Measurements from ENCODE around the gene ZC3HAV1. TPM values are rescaled to one million over a fixed set of nuclear protein-coding genes. Genes with fewer than 3 reads are reported as not detected.

ZC3HAV1 gene
- total and polyA plus RNA-seq, 10 of the 15 experiments (the other 5 are each of a cell fraction or from before 2014, with no cell fraction given), result 18.5 to 55.3 (median 44.7) TPM

- DNase-seq (ENCODE audit: low read depth, low spot score), result no peak
- intact Hi-C loops (cut with micrococcal nuclease; ENCODE audit: unreplicated experiment), result no loop called here
- peaks cover 16% of the 10 kb centered on the region for H3K4me1 ChIP-seq (ENCODE audit: control insufficient read depth, insufficient read depth, low read length)
- WGBS (ENCODE audit: insufficient coverage, insufficient replicate concordance, low lambda C conversion rate, missing lambda C conversion rate), result 52% methylated on average over 8 of the region's 8 CpGs
- H3K4me2 ChIP-seq (ENCODE audit: control insufficient read depth, insufficient read depth), result no peak overlapping the region
- H3K4me3 ChIP-seq, result no peak overlapping the region
- ChIA-PET CTCF (interaction anchor here (0.6 to 1.1 kb wide), 2 partner anchors 24 to 1034 kb away, joined by 3 to 4 read pairs; no protein-coding TSS in a partner anchor), SMC1A (ENCODE audit: uncharacterized antibody, unreplicated experiment) (no interaction called here), RAD21 (ENCODE audit: unreplicated experiment) (no interaction called here), POLR2A (no interaction called here)
- H3K9me3 ChIP-seq (replicated peaks; ENCODE audit: control insufficient read depth, insufficient read depth, low read length), result no peaks in the 10 kb centered on the region
- in situ Hi-C loops (cut with MboI), result no loop called here
- H3K27ac ChIP-seq (ENCODE audit: control insufficient read depth, insufficient read depth), result no peak overlapping the region
- BruUV-seq (replicated peaks), result no TSS peak
- no peaks in the 10 kb centered on the region for H3K27me3 ChIP-seq (replicated peaks in 1 of 2; ENCODE audit: control insufficient read depth in 2 of 2, insufficient read depth in 2 of 2, low read length in 1 of 2)
- no peaks in the 10 kb centered on the region for H4K20me1 ChIP-seq (ENCODE audit: control insufficient read depth, insufficient read depth)
- H2AFZ ChIP-seq (ENCODE audit: control insufficient read depth, low read depth, low read length), result no peak overlapping the region
- no peak for FAIRE-seq
- H3K79me2 ChIP-seq (ENCODE audit: control insufficient read depth, insufficient read depth, low read length), result peaks cover 77% of the 10 kb centered on the region
- no peak overlapping the region for H3K9ac ChIP-seq (ENCODE audit: control insufficient read depth, insufficient read depth, low read length)
- no peak for ATAC-seq
- H3K36me3 ChIP-seq (ENCODE audit: control insufficient read depth in 2 of 2, insufficient read depth in 2 of 2, low read length in 1 of 2), result peaks cover 0 to 9% of the 10 kb centered on the region in 2 experiments; a peak in 3 of 4 replicates
- TF ChIP-seq YBX1 (IDR thresholded peaks at IDR 0.05) (no peak), HSF1 (IDR thresholded peaks at IDR 0.05; ENCODE audit: low read depth, low read length) (no peak), NR2F1 (conservative IDR thresholded peaks at IDR 0.05) (no peak), PKNOX1 (IDR thresholded peaks at IDR 0.05) (no peak), IKZF1 (conservative IDR thresholded peaks at IDR 0.05) (no peak), TAF1 (IDR thresholded peaks at IDR 0.05; ENCODE audit: borderline replicate concordance, low read depth, low read length) (no peak), E2F8 (IDR thresholded peaks at IDR 0.05; ENCODE audit: low read depth, partially characterized antibody) (no peak), FOXK2 (IDR thresholded peaks at IDR 0.05) (no peak), BCL11A (IDR thresholded peaks at IDR 0.05; ENCODE audit: low read depth, low read length) (no peak), TCF7 (IDR thresholded peaks at IDR 0.05; ENCODE audit: borderline replicate concordance) (no peak), RUNX3 (IDR thresholded peaks at IDR 0.05; ENCODE audit: low read length) (no peak), KAT2A (conservative IDR thresholded peaks at IDR 0.05; ENCODE audit: control insufficient read depth, low read depth, low read length) (no peak), SMAD1 (IDR thresholded peaks at IDR 0.05; ENCODE audit: low read depth, partially characterized antibody) (no peak), POU2F2 (IDR thresholded peaks at IDR 0.05; ENCODE audit: borderline replicate concordance, low read depth, low read length) (no peak), FOXM1 (IDR thresholded peaks at IDR 0.05; ENCODE audit: low read depth, low read length) (no peak), RELA (IDR thresholded peaks at IDR 0.05; ENCODE audit: borderline replicate concordance, partially characterized antibody) (no peak), BMI1 (IDR thresholded peaks at IDR 0.05; ENCODE audit: borderline replicate concordance) (no peak), POLR2A (IDR thresholded peaks at IDR 0.05; ENCODE audit: low read depth, low read length) (no peak)
These were observed 10.2 kb downstream of the ZC3HAV1 start for GRCh38 chr7:139099172-139099947.

Data from GM12878 (cell line).